ENCODE measurements around the gene EXOC6B.

The EXOC6B gene

GRCh38 chr2:72141881-72142451 lies 683.9 kb downstream of the EXOC6B start:
- DNase-seq, result no peak

- no peak for DNase-seq
Observed at GRCh38 chr2:72141032-72141645, 684.7 kb downstream of the EXOC6B start.

GRCh38 chr2:72140621-72140960 lies 685.2 kb downstream of the EXOC6B start:
- no peak for DNase-seq

DNA sequence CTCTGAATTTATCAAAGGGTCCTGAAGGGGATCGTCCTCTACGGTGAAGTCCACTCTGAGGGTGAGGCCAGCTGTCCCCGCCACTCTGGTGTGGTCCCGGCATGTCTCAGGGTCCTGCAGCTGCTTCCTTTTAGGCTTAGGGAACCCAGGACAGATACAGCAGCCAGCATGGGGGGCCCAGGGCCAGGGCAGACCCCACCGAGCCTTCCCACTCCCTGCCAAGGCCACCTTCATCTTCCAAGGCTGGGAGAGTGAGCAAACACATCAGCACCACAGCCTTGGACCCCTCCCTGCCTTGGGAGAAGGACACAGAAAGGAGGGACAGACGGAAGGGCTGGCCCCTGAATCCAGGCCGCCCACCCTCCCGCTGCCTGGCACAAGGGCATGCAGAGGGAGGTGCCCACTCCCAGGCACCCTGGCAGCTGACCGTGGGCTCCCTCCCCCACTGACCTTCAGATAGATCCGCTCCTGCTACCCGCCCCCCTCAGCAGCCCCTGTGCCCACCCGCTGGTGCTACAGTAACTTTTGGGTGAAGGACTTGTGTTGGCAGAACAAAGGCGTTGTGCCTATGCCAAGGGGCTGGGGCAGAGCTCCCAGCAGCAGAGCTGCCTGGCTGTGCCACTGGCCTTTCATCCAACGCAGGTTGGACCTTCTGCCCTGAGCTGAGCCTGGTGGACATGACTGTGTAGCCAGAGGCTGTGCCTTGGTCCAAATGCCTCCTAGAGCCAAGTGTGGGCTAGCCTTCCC lies 685.8 kb downstream of the EXOC6B start:
- DNase-seq, result no peak

DNA sequence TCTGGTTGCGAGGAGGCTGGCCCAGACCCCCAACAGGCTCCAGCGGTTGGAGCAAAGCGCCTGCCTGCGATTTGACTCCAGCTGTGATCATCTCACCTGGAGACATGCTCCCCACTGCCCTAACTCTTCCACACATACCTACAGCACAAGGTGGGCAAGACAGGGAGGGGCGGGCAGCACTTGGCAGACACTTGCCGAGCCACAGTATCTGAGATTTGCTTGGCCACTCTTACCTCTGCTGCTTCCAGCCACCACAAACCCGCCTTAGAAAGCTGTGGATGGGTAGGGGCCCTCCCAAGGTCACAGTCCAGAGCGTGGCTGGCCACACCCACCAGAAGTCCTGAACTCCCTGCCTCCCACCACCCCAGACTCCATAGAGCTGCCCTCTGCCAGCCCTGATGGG lies 686.4 kb downstream of the EXOC6B start:
- no peak for DNase-seq

DNA sequence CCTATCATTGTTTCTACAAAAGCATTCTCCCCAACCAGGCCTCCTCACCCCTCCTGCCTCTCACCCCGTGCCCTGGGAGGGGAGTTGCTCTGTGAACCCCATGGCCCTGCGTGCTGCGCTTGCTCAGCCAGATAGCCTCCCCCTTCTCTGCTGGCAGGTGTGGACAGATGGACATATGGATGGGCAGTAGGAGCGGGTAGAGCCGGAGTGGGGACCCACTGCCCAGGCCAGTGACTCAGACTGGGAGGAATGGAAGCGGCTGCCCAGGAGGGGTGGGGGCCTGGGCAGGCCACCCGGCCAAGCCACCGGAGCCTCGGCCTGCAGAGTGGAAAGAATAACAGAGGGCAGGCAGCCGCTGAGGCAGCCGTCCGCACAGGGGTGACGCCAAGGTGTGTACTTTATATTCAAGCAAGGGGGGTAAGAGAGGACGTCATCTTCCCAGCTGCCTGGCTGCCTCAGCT lies 686.9 kb downstream of the EXOC6B start:
- DNase-seq, result no peak

DNA sequence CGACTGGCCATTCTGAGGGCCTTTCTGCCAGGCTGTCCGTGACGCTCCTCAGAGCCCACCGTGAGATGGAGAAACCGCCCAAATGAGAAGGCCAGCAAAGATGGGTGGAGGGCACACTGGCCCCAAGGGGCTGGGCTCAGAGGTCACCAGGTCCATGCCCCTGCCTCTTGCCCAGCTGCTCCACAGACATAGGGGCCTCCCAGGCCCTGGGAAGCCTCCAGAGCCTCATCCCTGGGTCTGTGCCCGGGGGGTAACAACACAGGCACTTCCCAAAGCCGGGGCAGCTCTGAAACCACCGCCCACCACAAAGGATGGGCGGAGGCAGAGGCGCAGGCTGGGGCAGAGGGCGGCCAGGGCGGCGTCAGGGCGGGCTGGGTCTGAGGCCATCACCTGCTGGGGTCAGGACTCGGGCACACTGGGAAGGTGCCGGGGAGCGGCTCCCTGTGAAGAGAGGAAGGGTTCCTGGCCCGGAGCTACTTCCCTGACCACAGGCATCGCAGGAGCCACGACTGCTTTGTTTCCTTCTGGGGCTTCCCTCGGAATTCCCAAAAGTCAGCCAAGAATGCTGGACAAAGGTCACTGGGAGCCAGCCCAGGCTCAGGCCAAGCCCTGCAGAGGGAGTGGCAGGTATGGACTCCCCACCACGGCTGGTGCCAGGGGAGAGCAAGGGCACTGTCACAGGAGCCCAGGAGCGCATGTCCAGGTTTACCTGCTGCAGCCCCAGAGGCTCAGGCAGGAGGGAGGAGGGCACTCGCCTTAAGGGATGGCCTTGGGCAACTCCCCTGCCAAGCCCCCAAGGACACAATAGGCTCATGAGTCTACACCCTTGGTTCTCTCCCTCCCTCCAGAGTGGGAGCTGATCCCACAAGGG lies 687.6 kb downstream of the EXOC6B start:
- peak; percentile 12 for DNase-seq

- DNase-seq, result peak; percentile 63
Observed at GRCh38 chr2:72137498-72138010, 688.3 kb downstream of the EXOC6B start.

- no peak for DNase-seq
Observed at GRCh38 chr2:72136933-72137497, 688.8 kb downstream of the EXOC6B start.

DNA sequence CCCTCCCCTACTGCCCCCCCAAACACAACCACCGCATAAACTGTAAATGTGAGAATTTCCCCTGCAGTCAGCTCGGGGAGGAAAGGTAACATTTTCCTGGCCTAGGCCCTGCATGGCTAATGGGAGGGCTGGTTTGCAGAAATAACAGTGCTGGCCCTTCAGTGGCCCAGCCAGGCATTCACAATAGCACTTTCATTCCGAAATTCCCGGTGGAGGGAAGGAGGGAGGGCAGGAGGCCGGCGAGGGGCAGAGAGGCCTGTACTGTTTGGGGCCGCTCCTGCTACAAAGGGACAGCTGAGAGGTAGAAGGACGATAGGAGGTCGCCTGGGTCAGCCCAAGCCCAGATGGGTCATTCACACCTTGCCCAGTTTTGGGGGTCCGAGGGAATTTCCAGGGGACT lies 689.5 kb downstream of the EXOC6B start:
- no peak for DNase-seq

GRCh38 chr2:72135921-72136320 lies 689.9 kb downstream of the EXOC6B start:
- no peak for DNase-seq

GRCh38 chr2:72134997-72135800 lies 690.6 kb downstream of the EXOC6B start:
- DNase-seq, result no peak

GRCh38 chr2:72134408-72134996 lies 691.3 kb downstream of the EXOC6B start:
- peak; percentile 11 for DNase-seq

DNA sequence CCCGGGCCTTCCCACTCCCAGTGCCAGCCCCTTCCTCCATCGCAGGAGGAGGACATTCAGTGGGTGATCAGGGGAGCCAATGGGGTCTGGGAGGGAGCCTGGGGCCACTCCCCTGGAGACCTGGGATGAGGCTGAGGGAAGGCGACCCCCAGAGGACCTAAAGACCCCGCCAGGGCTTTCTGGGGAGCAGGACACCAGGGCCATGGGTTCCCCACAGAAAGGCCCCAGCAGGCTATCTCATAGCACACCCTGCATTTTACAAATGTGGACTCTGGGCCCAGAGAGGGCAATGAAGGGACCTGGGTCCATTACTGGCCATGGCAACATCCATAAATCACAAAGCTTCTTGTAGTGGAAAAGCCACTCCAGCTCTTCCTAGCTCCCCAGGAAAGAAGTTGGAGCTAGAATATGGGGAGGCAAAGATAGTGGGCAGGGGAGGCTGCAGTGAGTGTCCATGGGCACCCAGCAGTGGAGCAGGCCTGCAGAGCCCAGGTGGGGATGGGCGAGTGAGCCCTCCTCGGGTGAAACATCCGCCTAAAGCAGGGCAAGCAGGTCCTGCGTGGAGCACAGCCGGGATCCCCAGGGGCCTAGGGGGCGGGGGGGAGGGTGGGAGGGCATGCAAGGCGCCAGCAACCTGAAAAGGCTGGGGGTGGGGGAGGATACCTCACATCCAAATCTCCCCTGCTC lies 692.0 kb downstream of the EXOC6B start:
- DNase-seq, result no peak

GRCh38 chr2:72132981-72133720 lies 692.7 kb downstream of the EXOC6B start:
- no peak for DNase-seq

- DNase-seq, result no peak
Observed at GRCh38 chr2:72131916-72132841, 693.7 kb downstream of the EXOC6B start.

DNA sequence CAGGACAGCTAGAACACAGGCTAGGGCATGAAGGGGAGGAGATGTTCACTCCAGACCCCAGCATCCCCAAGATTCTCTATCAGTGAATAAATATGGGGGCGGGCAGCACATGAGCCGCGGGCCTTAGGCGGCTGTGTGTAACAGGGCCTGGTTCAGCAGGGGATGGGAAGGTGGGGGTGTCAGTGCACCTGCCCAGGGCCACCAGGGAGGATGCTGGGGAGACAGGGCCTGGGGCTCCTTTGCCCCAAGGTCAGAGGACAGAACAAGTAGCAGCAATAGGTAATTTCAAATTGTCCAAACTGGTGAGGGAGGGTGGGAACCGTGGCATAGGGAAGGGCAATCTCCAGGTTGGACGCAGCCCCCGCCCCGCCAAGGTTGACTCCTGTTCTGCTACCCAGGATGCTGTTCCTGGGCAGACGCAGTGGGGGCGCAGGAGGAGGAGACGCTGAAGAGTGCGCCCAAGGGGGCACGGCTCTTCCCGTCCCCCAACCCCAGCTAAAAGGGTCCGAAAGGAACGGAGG lies 694.4 kb downstream of the EXOC6B start:
- DNase-seq, result no peak

DNA sequence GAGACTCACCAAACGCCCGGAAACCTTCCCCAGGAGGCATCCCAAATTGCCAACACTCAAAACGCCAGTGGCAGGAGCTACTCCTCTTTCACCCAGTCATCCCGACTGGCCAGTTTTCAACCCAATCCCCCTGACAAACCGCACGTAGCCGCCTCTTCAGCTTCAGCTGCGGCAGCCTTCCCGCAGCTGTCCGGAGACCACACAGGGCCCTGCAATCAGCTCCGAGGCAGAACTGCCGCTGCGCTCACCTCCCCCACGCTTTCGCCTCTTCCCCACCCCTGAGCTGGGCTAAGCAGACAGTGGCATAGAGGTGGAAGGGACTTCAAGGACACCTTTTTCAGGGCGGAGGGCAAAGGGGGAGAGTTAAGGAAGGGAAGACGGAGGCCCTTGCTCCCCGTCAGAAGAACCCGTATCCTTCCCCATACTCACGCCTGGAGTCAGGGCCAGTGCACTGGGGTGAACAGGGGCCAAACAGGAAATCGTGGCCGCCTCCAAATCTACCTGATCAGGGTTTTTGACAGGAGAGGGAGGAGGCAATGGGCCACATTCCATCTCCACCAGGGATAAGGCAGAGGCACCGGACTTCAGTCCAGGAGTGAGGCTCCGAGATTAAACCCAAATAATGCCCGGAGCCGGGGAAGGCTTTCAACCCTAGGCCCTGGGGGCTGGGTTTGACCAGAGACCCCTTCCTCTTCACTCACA lies 695.0 kb downstream of the EXOC6B start:
- DNase-seq, result no peak
